NCI-H748 (cell line): Measurements from ENCODE around the gene COG5.

Experiments used
- DNase-seq: peaks from one replicate; lab custom pipeline; 2025; ENCODE audit not compliant: unreplicated experiment; lab: John Stamatoyannopoulos, UW

COG5 gene

DNA sequence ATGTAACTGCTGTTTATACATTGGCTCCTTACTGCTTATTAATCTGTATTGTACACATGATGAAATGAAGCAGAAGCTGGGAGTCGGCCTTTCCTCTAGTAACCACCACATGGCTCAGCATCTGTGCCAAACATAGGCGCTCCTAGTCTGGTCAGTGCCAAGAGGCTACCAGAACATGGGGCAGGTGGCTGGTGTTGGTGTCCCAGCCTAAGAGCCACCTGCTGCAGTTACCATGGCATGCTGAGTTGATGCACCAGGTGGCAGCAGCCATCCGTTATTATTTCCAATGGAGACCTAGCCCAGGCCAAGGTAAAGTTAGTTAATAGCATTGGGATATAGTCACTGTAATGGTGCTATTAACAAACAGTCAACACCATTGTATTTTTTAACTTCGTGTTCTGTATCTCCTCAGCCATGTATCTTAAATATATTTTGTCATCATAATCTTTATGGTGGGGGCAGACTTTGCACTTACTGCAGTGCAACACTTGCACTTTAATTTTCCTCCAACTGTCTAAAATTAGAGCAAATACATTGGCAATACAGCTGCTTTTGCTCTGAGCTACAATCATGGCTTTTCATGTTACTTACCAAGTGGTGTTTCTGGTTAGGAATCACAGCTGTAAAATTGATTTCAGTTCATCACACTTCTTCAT, 361.8 kb downstream of the COG5 start:
- DNase-seq, result peak; percentile 51

DNA sequence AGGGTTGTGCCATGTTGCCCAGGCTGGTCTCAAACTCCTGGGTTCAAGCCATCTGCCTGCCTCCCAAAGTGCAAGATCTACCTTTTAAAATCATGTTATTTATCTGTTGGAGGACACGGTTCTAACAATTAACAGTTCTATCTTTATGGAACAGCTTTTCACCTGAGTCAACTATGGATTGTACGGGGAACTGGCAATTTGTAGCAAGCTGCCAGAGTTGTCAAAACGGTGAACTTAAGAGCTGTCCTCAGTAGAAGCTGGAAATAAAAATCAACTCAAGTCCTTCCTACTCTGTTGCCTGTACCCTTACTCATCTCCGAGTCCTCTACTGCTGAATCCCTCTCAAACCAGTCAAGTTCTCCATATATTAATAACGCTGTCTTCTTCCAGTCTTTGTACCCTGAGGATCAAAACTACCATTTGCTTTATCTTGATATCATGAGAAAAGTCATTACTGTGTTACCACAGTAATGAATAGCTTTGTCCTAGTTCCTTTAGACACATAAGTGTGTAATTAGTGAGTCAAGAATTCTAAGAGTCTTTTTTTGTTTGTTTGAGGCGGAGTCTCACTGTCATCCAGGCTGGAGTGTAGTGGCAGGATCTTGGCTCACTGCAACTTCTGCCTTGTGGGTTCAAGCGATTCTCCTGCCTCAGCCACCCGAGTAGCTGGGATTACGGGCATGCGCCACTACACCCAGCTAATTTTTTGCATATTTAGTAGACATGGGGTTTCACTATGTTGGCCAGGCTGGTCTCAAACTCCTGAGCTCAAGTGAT, 366.7 kb downstream of the COG5 start:
- DNase-seq, result no peak

DNA sequence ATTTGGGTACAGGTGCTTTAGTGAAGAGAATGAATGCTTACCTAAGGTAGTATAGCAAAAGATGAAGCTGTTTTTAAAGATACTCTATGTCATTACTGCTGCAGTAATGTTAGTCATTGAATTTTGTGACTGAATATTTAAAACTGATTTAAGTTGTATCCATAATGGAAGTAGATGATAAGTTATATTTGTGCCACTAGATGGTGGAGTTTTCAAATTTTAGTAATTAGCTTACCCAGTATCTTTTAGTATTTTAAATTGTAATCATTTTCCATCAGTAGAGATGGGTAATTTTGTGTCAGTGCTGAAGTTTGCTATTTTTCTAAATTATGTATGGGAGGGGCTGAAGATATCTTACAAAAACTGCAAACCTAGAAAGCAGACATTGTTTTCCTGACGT, 369.7 kb downstream of the COG5 start:
- no peak for DNase-seq

DNA sequence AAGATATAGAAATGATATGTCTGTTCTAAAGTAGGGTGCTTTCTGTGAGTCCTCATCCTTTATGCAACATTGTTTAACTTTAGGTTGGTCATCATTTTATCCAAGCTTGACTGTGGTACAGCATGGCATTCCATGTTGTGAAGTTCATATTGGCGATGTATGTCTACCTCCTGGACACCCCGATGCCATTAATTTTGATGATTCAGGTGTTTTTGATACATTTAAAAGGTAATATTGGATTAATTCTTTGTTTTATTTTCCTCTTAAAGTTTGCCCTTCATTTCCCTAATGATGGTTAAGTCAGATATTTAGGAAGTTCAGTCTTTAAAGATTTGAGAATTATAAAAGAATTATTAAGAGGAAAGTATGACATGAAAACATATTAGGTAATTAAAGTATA, 373.6 kb downstream of the COG5 start:
- no peak for DNase-seq

DNA sequence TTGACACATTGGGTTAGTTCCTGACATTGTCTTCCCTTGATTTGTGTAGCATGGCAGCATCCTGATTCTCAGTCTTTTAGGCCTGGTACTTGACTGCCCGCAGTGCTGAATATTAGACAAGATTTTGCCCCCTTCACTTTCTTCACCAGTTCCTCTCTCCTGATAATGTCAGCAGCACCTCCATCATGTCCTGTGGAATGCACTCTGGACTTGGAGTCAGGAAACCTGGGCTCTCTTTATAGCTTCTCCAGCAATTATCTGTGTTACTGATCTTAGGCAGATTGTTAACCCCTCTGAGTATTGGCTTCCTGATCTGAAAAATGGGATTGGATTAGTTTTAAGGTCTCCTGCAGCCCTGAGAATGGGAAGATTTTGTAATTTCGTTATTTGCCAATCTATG, 375.9 kb downstream of the COG5 start:
- DNase-seq, result no peak

DNA sequence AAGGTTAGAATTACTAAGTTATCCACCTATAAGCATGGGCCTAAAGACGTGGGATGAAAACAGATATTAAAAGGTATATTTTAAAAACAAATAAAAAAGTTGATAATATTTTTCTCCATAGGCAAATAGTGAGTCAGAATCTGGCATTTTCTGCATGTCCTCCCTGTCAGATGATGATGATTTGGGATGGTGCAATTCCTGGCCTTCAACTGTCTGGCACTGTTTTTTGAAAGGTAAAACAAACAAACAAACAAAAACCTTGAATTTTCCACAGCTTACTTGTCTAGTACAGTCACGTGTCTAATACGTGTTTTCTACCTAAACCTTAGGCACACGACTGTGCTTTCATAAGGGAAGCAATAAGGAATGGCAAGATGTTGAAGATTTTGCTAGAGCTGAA, 377.5 kb downstream of the COG5 start:
- DNase-seq, result no peak

DNA sequence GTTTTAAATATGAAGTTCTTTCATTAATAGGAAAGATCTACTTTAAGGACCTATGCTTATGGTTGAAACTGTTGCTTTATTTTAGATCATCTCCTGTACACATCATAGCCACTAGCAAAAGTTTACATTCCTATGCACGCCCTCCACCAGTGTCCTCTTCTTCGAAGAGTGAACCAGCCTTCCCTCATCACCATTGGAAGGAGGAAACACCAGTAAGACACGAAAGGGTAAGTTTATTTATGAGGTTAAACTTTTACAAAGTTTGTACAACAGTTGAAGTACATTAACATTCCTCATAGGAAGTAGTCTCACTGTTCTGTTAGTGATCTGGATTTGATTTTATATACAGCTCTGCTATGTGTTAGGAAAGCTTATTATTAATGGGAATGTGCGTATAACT, 378.0 kb downstream of the COG5 start:
- DNase-seq, result no peak

DNA sequence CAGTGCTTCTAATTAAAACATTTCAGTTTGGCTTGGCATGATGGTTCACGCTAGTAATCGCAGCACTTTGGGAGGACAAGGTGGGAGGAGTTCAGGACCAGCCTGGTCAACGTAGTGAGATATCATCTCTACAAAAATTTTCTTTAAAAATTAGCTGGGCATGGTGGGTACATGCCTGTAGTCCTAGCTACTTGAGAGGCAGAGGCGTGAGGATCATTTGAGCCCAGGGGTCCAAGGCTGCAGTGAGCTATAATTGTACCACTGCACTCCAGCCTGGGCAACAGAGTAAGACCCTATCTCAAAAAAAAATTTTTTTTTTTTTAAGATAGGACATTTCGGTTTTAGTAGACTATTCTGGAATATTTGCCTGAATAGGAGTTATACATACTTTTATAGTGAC, 382.5 kb downstream of the COG5 start:
- DNase-seq, result no peak

DNA sequence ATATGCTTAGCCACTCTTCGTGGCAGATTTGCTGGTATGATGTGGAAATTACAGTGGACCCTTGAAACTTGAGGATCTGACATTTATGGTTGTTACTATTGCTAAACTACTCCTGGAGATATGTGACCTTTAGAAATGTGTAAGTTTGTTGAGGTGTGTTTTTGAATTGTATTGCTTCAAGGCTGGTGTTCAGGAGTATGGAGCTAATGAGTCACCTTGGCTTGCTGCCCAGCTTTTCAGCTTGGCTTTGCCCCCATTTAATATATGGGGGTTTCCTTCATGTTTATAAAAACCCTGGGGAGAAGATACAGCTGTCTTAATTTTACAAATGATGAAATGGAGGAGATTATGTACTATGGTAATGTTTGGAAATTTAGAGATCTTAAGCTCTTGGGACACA, 383.3 kb downstream of the COG5 start:
- DNase-seq, result no peak

DNA sequence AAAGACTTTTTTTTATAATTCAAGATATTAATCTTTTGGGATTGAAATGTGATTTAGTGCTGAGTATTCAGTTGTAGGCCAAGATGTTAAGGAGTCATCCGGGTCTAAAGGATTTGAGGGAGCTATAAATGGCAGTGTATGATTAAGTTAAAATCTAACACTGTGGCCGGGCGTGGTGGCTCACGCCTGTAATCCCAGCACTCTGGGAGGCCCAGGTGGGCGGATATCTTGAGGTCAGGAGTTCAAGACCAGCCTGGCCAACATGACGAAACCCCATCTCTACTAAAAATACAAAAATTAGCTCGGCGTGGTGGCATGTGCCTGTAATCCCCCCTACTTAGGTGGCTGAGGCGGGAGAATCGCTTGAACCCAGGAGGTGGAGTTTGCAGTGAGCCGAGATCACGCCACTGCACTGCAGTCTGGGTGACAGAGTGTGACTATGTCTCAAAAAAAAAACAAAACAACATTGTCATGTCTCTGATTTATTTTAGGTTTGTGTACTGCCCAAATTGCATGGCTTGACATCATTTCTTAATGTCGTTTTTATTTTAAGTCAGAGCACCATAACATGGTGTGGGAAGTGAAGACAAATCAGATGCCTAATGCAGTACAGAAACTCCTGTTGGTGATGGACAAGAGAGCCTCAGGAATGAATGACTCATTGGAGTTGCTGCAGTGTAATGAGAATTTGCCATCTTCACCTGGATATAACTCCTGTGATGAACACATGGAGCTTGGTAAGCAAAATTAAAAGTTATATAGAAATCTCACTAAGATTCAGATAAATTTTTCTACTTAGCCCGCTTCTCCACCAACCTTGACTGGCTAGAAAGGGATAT, 384.2 kb downstream of the COG5 start:
- no peak for DNase-seq

DNA sequence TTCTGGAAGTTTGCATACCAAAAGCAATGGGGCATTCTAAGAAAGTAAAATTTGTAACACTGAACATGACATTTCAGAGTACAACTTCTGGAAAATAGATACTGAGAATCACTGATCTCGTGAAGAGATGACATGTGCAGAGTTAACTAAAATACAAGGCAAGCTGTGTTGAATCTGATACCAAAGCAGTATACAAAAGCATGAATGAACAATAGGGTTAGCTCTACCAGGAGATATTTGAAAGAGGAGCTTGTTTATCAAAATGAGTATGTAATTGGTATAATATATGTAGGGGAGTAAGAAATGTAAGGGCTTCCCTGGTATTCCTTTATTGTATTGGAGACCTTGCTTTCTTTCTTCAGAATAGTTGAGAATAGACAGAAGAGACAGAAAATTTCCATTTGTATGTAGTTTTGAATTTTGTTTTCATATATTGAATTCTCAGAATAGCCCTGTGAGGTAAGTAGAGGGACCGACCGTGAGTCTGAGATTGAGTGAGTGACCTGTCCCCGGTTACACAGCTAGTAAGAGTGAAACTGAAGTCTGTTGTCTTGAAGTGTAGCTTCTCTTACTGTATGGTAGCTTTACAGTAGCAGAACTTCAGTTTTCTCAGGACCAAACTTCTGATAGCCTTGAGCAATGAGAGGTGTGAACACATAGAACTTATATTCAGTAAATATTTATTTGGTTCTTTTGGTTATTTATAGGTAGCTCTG, 389.9 kb downstream of the COG5 start:
- no peak for DNase-seq

DNA sequence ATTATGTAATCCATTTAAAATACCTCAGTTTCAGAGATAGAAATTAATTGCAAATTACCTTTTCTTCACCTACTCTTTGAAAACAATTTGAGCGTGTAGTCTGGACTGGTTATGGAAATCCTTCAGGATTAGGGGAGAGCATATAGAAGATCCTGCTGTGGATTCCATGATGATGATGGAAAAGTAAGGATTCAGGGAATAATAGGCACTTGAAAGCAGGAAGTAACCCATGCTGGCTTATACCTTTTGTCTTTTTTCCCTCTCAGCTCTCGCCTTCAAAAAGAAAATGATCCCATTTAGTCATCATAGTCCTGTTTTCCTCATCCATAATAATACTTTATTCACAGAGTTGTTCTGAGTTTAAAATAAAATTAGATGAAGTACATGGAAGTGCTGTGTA, 390.5 kb downstream of the COG5 start:
- peak; percentile 54 for DNase-seq

DNA sequence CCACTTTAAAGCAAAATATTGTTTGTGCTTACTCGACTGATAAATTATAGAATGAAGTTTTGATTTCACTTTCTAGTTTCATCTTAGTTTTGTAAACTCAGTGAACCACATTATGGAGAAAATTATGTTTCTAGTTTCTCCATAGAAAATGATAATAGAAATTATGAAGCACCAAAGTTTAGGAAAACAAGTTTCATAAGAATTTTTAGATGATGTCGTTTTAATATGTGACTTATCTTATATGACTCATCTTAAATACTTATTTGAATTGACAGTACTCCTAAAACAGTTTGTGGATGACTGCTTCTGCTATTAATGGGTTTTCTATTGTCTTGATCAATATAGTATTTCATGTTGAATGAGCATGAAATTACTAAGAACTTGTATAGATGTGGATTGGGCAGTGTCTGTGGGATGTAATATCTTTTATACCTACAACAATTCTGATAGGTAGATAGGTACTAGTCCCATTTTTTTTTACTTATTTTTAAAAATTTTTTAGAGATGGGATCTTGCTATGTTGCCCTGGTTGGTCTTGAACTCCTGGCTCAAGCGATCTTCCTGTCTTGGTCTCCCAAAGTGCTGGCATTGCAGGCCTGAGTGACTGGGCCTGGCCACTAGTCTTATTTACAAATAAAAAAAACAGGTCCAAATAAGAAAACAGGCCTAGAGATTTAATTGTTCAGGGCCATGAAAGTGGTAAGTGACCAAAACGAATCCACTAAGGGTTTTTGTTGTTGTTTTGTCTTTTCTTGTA, 391.3 kb downstream of the COG5 start:
- DNase-seq, result no peak

DNA sequence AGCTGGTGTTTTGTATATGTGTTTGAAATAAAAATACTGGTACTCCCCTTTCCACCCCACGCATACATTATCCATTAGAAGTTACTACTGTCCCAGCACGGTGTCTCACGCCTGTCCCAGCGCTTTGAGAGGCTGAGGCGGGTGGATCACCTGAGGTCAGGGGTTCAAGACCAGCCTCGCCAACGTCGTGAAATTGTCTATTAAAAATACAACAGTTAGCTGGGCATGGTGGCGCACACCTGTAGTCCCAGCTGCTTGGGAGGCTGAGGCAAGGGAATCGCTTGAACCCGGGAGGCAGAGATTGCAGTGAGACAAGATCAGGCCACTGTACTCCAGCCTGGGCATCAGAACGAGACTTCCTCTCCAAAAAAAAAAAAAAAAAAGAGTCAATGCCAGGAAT, 392.2 kb downstream of the COG5 start:
- DNase-seq, result no peak

DNA sequence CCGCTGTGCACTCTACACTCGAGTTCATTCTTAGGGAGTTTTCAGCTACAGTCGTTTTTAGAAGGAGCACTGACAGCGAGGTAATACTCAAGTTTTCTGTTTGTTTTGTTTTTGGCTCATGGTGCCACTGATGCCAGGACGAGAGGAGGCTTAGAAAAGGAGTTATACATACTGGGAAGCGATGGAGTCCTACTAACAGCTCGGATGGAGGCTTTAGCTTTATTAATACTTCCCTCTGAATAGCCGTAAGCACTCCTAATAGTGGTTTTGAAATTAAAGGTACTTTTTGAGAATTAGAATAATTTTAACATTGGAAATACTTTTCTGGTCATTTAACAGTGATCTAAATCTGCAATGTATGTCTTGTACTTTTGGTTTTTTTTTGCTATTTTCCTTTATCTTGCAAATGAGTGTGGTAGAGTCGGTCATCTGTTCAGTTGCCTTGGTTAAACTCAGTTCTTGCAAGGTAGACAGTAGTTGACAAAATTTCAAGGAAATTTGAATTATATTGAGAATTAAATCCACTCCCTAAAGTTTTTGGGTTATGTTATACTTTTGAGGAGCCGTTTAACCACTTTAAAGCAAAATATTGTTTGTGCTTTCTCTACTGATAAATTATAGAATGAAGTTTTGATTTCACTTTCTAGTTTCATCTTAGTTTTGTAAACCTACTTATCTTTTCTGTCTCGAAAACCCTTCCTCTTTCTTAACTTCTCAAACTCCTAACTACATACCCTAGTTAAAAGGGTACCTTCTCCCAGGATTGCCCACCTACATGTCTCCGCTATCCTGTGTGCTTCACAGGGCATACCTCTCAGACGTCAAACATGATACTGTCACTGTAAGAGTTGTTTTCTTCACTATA, 393.4 kb downstream of the COG5 start:
- DNase-seq, result no peak

DNA sequence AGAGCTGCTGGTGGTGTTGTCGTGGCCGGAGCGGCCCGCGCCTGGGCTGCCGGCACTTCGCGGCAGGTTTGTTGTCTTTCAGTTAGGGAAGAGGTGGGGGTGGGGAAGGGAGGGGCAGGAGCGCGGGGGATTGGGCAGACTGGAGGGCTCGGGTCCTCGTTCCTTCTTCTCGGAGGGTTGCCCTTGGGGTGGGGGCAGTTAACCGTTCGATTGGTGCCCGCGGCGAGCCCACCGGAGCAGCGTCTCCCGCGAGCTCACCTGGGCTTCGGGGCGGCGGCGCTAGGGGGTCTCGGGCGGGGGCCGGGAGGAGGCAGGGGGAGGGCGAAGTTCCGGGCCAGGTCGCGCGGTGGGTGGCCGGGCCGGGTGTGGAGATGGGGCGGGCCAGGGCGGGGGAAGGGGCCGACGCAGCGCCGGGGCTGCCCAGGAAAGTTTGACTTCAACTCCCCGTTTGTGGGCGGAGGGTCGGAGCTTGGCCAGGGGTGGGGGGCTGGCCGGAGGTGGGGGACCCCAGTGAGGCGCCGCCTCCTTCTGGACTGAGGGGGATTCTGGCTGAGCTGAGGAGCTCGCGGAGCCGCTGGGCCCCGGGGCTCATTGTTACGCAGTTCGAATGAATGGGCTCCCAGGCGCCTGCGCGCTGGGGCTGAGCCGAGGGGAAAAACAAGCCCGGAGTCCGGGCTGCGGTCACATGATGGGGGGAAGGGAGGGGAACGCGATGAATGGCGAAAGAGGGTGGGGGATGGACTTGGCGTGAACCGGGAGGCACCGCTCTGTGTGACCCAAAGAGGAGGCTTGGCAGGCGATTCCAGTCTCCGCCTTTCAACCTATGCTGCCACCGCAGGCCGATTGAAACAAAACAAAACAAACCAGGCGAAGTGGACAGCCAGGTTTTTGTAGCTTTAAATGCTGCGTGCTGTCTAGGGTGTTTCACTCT, 394.3 kb downstream of the COG5 start:
- peak; percentile 97 for DNase-seq

DNA sequence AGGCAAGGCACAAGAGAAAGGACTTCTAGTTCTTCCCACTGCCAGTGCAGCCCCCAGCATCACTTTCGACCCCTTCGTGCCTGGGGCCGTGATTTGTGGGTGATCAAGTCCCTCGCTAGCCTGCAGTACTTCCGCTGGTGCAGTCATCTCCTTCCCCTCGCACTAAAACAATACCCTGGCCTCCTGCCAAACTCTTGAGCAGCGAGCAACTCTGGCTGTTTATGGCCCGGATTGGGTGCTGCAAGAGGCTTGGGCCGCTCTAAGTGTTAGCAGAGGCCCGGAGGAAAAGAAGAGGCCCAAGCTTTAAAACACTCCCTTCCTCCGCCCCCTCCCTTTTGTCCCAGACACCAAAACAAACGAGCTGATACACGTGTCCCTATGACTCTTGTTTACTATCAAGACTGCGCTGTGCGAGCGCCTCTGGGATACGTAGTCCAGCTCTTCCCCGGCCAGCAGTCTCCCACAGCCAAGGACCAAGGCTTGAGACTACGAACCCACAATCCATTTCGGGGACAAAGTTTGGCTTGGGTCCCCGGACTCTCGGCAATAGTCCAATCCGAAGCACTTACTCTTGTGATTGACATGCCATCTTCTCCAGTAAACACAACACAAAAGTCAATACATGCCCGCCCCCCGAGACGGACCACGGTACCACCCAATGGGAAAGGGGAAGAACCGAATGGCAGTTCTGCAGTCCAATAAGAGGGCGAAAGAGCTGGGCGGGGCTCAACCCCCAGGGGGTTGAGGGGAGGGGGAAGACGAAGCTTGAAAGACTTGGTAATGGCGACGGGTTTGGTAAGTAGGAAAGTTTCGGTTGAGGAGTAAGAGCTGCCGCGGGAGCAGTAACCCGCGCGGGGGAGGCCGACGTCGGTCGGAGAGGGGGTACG, 395.2 kb downstream of the COG5 start, which contains the start of gene HBP1:
Gene HBP1 (plus strand): TSS at position 771 of the 887 bp plus-strand sequence. CDS start 10,891 bp downstream, outside the sequence.
- DNase-seq, result peak; percentile 100
